Measurements from ENCODE around the gene COPS6.
A peak's percentile ranks its signal among the peaks of the same experiment; 100 is the strongest.

COPS6 gene

DNA sequence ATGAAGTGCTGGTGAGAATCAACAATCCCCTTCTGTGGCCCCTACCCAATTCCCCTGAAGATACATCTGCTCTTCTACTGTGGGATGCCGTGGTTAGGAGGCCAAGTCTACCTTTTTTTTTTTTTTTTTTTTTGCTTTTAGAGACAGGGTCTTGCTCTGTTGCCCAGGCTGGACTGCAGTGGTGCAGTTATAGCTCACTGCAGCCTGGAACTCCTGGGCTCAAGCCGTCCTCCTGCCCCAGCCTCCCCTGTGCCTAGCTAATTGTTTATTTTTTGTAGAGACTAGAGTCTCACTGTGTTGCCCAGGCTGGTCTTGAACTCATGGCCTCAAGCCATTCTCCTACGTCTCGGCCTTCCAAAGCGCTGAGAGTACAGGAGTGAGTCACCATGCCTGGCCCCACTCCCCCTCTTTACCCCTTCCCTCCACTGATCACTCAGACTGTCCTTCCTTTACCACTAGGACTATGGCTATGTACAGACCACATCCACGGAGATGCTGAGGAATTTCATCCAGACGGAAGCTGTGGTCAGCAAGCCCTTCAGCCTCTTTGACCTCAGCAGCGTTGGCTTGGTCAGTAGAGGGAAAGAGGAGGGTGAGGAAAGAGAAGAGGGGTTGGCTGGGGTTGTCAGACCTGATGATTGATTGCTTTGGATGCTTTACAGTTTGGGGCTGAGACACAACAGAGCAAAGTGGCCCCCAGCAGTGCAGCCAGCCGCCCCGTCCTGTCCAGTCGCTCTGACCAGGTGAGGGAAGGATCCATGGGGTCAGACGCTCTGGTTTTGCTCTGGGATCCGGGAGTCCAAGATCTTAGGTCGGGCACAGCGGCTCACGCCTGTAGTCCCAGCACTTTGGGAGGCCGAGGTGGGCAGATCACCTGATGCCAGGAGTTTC, 14.4 kb downstream of the COPS6 start:
- DNase-seq, result no peak

GRCh38 chr7:100105534-100105933, 16.8 kb downstream of the COPS6 start:
- no peak for DNase-seq

DNA sequence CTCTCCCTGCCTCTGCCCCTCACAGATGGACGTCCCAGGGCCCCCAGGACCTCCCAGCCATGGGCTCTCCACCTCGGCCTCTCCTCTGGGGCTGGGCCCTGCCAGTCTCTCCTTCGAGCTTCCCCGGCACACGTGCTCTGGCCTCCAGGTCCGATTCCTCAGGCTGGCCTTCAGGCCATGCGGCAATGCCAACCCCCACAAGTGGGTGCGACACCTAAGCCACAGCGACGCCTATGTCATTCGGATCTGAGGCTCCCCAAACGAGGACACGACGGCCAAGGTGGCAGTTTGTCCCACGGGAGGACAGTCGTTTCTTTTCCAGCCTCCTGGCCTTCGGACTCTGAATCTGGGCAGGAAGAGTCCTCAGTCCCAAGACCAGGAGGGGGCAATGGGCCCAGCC, 17.9 kb downstream of the COPS6 start:
- no peak for DNase-seq

- no peak for DNase-seq
These were observed 18.5 kb downstream of the COPS6 start for GRCh38 chr7:100107125-100107737.

- no peak for DNase-seq
These were observed 19.1 kb downstream of the COPS6 start for GRCh38 chr7:100107890-100108289.

DNA sequence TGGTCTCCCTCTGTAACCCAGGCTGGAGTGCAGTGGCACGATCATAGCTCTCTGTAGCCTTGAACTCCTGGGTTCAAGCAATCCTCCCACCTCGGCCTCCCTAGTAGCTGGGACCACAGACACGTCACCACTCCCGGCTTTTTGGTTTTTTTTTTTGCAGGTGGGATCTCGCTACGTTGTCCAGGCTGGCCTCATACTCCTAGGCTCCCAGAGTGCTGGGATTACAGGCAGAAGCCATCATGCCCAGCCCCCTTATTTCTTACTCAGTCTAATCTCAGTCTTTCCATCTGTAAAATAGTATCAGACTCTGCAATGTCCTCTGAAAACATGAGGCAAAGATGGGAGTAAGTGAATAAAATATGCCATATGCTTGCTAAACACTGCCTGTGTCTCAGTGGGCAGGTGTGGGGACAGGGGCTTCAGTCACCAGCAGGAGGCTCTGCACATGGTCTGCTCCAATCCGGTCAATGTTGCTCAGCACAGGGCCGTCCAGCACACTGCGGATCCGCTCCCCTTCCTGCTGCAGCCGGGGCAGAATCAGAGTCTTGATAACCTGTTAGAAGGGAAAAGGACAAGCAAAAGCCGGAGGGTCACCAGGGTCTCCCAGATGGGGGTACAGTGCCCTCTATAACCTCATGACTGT, 20.9 kb downstream of the COPS6 start:
- no peak for DNase-seq

- DNase-seq, result no peak
These were observed 22.4 kb downstream of the COPS6 start for GRCh38 chr7:100111156-100111555.

DNA sequence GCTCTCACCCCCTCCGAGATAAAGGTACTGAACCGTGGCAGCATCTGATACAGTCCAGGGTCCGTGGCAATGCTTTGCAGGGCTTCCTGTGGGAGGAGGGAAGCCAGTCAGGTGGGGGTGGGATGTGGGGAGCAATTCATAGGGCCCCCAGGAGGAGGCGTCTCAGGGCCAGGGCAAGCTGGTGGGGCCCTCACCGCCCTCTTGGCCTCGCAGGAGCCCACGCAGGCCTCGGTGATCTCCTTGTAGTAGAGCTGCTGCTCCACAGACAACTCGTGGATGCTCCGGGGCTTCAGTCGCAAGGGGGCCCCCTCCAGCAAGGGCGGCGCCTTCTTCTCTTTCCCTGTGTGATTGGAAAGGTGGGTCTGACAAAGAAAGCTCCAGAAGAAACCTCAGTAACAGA, 23.1 kb downstream of the COPS6 start:
- DNase-seq, result no peak

DNA sequence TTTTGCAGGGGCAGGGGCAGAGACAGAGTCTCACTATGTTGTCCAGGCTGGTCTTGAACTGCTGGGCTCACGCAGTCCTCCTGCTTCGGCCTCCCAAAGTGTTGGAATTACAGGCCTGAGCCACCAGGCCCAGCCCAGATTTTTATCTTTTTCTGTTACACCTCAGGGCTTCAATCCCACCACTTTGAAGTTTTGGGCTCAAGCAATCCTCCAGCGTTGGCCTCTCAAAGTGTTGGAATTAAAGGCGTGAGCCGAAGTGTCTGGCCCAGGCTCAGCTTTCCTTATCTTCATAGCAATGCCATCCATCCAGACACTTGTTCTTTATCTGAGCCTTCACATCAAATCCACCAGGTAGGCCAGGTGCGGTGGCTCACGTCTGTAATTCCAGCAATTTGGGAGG, 26.3 kb downstream of the COPS6 start:
- no peak for DNase-seq

GRCh38 chr7:100118388-100119071, 29.8 kb downstream of the COPS6 start:
- no peak for DNase-seq

- DNase-seq, result peak; percentile 94
These were observed 30.6 kb downstream of the COPS6 start, which contains the start of the genes CNPY4 and TAF6 for GRCh38 chr7:100119072-100119969. Gene CNPY4 (plus strand): TSS chr7:100119634. CDS start chr7:100119745, 111 bp downstream. Gene TAF6 (minus strand): TSS chr7:100119358. CDS start chr7:100114209, 5,149 bp downstream.

GRCh38 chr7:100119970-100120732, 31.4 kb downstream of the COPS6 start:
- DNase-seq, result peak; percentile 74

DNA sequence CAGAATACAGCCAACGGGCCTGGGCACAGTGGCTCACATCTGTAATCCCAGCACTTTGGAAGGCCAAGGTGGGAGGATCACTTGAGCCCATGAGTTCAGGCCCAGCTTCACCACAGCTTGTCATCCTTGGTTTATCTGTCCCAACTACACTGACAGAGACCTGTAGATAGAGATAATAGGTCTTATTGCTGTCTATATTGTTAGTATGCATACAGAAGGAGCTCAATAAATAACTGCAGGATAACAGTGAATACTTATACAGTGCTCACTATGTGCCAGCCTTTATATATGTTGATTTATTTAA, 31.9 kb downstream of the COPS6 start:
- no peak for DNase-seq

- DNase-seq, result no peak
These were observed 33.3 kb downstream of the COPS6 start for GRCh38 chr7:100122067-100122466.

DNA sequence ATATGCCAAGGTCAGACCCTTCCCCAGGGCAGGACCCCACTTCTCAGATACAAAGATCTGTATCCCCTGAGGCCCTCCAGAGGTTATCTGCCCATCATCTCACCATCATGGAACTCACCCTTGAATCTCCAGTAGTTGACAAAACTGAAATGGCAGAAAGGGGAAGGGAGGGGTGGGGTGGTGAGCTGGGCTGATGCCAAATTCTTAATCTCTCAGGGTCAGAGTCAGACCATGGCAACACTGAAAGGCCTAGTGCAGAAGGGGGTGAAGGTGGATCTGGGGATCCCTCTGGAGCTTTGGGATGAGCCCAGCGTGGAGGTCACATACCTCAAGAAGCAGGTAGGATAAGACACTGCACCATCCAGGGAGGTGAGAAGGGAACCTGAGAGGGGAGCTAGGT, 33.8 kb downstream of the COPS6 start:
- DNase-seq, result no peak

GRCh38 chr7:100124301-100125230, 35.8 kb downstream of the COPS6 start:
- no peak for DNase-seq

DNA sequence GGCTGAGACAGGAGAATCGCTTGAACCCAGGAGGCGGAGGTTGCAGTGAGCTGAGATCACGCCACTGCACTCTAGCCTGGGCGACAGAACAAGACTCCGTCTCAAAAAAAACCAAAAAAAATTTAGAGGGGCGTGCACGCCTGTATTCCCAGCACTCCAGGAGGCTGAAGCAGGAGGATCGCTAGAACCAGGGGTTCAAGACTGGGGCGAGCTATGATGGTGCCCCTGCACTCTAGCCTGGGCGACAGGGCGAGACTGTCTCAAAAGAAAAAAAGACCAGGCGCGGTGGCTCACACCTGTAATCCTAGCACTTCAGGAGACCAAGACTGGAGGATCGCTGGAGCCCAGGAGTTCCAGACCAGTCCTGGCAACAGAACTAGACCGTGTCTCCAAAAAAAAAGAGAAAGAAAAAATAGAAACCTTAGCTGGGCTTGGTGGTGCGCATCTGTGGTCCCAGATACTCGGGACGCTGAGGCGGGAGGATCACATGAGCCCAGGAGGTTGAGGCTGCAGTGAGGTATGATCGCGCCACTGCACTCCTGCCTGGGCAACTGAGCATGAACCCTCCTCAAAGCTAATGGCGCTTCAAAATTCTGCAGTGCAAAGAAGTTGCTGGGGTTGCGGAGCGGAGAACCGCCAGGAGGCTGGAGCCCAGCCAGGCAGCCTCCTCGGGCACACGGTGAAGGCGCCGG, 37.6 kb downstream of the COPS6 start:
- DNase-seq, result no peak

DNA sequence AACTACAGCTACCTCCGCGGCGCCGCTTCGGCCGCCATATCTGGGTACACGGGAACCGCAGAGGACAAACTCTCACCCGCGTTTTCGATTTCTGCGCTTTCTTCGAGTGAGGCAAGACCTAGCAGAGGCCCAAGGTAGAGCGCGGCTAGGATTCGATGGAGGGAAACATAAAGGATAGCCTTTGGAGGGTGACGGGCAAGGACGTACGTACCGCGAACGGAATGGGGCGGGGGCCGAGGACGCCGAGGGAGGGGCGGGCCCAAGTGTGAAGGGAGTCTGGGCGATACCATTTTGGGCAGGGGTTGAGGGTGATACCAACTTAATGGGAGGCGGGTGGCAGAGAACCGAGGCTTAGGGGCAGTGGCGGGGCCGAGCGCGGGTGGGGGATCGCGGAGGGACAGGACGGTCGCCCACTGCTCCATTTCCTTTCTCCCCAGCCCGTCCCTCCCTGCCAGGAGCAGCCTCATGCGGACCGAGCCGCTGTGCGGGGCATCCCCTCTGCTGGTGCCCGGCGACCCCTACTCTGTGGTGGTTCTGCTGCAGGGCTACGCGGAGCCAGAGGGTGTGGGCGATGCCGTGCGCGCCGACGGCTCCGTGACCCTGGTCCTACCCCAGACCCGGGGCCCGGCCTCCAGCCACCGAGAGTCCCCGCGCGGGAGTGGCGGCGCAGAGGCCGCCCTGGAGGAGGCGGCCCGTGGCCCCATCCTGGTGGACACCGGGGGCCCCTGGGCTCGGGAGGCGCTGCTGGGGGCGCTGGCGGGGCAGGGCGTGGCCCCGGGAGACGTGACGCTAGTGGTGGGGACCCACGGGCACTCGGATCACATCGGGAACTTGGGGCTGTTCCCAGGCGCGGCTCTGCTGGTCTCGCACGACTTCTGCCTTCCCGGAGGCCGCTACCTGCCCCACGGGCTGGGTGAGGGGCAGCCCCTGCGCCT, 38.4 kb downstream of the COPS6 start, which contains the start of gene MBLAC1:
TSS of gene MBLAC1 (plus strand) at position 37 of the 935 bp plus-strand sequence. CDS start at position 466, 429 bp downstream.
- DNase-seq, result peak; percentile 91
